ENCODE measurements around the gene SLC17A9. TPM values are rescaled to one million over a fixed set of nuclear protein-coding genes. Genes with fewer than 3 reads are reported as not detected.

SLC17A9 gene
- total RNA-seq, 1 experiment from 2014 or later, result 0.91 TPM

DNA sequence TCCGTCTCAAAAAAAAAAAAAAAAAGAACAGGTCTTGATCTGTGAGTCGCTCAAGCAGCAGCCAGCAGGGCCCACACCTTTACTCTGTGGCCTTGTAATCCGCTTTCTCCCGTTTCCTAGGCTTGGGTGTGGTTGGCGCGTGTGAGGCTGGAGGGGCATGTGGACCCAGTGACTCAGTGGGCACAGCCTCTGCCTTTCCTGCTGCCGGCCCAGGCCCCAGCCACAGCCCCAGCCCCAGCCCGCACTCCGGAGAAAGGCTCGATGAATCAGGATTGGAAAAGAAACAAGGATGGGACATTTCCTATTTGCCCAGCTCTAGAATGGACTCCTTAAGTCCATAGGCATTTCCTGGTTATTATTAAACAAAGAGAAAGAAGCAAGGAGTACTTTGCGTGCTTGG, 50.0 kb downstream of the SLC17A9 start:
- peak; percentile 50 for DNase-seq (ENCODE audit: low read depth)

DNA sequence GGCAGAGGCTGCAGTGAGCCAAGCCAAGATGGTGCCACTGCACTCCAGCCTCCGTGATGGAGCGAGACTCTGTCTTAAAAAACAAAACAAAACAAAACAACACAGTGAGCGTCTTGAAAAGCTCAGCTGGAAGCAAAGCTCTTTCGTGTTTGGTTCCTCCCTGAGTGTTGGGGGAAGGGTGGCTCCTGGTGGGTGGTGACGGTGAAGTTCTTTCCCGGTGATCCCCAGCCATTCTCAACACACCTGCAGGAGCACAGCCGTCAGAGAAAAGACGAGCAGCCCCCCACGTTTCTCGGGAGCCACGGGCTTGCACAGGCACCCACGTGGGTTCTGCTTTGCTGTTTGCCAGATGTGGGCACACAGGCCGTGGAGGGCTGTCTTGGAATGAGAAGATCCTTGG, 51.0 kb downstream of the SLC17A9 start:
- no peak for DNase-seq (ENCODE audit: low read depth)

DNA sequence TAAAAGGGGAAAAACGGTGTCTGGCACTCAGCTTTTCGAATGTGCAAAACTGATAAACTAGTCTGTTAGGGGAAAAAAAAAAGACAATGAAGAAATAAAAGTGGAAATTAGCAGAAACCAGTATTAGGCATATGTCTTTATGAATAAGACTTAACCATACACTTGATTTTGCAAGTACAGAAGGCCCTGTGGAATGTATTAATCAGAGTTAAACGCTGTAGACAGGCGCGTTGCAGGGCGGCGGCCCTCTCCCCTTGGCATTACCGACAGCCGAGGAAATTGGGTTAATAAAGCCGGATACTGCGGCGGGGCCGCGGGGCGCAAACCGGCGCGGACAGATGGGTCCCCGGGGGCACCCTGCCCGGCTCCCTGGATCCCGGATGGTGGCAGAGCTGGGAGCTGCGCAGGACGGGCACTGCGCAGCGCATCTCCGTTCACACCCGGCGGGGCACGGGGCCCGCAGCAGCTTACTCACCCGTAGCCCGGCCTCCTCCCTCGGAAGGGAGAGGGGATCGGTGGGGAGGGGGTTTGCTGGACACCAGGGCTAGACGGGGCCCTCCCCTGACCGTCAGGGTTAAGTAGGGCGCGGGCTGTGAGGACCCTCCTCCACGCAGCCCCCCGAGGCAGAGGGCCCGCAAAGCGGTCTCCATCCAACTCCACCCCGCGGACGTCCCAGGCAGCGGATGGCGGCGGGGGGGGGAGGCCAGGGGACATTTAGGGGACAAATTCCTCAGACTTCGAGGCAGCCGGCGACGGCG, 52.3 kb downstream of the SLC17A9 start:
- DNase-seq (ENCODE audit: low read depth), result no peak

DNA sequence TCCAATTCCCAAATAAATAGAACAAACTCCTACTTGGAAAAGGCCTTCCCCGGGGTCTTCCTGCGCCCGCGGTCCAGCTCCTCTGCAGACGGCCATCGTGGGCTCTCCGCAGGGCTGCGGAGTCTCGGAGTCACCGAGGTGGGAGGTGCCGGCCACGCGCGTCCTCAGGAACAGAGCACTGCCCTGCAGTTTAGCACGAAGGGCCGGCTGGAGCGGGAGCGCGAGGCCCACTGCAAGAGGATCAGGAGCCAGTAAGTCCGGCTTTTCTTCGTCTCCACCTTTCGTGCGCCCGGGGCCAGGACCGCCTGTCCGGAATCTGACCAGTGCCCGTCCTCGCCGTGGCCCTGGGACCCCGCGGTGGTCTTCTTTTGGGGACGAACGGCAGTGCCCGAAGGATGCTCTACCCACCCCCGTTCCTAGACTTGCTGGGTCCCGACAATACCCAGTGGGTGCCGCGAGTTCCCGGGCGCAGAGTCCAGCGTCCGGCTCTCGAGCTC, 52.9 kb downstream of the SLC17A9 start:
- DNase-seq (ENCODE audit: low read depth), result no peak

DNA sequence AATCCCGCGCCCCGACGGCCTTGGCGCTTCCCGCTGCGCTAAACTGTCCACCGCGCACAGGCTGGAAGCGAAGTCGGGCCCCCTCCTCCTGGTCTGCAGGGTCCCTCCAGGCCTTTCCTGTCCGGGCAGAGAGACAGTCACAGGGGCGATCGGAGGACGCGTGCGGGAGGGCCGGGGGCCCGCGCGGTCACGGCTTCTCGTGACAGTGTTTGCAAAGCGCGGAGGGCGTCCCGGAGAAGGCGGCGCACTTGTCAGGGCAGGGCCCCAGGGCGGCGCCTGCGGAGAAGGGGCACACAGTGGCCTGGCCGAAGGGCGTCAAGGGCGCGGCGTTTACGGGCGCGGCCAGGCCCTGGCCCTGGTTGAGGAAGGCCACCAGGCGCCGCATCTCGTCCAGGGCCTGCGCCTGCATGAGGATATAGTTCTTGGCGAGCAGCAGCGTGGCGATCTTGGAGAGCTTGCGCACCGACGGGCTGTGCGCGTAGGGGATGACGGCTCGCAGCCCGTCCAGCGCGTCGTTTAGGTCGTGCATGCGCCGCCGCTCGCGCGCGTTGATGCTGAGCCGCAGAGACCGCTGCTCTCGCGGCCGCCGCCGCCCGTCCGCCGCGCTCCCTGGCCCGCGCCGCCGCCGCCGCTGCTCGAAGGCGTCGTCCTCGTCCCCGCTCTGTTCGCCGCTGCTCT, 53.5 kb downstream of the SLC17A9 start:
- peak; percentile 34 for DNase-seq (ENCODE audit: low read depth)

DNA sequence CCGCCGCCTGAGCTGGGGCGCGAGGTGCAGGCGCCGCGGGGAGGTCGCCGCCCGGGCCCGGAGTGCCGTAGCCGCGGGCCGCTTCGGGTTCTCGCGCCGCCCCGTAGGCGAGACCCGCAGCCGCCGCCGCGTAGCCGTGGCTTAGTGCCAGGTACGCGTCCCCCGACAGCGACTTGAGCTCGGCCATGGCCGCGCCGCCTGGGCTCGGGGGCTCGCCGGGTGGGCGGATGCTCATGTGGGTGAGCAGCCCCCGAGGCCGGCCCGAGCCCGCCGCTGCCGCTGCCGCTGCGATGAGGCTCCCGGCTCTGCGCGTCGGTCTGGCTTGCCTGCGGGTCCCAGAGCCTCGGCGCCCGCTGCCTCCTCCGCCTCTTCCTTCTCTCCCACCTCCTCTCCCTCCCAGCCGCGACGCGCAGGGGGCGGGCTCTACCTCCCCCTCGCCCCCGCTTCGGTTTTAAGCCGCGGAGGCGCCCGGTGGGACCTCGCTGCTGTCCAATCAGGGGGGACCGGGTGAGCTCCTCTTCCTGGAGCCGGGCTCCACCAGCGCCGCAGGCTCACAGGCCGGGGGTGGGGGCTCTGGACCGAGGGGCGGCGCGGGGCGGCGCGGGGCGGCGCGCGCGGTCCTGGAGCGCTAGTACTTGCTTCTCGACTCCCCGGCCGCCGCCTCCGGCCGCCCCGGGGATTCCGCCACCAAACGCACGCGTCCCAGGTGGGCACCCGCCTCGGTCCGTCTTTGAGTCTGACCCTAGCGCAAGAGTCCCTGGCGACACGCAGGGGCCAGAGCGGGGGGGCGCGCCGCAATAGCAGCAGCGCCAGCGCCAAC, 54.2 kb downstream of the SLC17A9 start, which contains the start of gene BHLHE23:
Gene BHLHE23, minus strand, starts transcription at position 425 of the 820 bp plus-strand sequence. Its CDS starts 190 bp downstream, at position 235.
- DNase-seq (ENCODE audit: low read depth), result no peak

DNA sequence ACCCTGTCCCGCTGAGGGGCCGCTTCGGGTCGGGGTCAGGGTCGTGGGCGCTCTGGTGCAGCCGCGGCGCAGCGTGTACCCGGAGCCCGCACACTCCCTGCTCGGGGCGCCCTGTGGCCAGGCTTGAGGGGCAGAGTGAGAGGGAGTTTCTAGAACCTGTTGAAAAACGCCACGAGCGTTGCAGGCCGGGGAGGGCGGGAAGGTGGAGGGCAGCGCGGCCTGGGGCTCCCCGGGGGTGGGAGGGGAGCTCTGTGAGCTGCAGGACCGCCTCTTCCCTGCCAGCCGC, 54.8 kb downstream of the SLC17A9 start:
- no peak for DNase-seq (ENCODE audit: low read depth)

DNA sequence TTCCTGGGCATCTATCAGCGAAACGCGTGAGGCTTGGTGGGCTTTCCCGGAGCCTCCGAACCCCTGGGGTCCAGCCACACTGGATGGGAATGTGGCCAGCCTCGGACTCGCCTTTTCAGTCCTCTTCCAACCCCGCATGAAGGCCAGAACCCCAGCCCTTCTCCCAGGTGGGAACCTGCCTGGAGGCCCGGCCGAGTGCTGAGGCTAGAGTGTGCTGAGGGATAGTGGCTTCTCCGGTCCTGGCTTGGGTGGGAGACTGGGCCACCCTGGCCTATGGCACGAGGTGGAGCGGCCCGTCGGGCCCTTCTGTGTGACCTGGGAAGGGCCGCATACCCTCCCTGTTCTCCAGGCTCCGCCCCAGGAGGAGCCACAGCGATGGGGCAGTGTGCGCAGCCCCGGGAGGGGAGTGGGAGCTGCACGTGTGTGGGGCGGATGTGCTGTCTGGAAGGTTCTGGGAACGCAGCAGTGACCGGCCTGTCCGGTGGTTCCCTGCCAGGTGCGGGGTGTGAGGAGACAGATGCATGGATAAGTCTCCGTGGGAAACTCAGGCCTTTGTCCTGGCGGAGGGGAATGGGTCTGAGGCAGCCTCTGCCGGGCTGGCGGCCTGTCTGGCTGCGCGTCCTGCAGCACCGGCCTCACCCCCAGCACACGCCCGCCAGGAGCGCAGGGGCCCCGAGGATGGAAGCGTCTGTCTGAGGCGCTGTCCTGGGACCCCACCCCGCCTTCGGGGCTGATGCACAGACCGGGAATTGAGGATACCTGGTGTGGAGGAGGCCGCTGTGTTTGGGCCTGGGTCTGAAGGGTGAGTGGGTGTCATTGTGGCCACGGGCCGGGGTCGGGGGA, 55.4 kb downstream of the SLC17A9 start:
- no peak for DNase-seq (ENCODE audit: low read depth)

DNA sequence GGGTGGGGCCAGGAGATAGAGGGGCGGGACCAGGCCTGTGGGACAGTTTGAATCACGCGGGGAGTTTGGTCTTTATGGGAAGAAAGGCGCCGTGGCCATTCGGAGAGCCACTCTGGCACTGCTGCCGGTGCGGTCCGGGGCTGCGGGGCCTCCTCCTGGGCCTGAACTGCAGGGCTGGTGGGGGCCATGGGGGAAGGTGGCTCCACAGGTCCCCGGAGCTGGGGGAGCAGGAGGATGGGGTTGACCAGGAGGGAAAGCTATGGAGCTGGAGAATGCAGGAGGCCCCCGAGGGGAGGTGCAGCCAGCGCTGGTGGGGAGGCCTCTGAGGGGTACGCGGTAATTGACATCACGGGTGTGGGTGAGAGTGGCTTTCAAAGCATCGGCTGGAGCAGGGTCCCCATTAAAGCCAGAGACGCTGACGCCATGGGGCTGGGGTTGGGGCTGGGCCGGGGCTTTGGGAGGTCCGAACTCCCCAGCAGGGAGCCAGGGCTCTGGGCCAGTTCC, 56.1 kb downstream of the SLC17A9 start:
- DNase-seq (ENCODE audit: low read depth), result no peak

DNA sequence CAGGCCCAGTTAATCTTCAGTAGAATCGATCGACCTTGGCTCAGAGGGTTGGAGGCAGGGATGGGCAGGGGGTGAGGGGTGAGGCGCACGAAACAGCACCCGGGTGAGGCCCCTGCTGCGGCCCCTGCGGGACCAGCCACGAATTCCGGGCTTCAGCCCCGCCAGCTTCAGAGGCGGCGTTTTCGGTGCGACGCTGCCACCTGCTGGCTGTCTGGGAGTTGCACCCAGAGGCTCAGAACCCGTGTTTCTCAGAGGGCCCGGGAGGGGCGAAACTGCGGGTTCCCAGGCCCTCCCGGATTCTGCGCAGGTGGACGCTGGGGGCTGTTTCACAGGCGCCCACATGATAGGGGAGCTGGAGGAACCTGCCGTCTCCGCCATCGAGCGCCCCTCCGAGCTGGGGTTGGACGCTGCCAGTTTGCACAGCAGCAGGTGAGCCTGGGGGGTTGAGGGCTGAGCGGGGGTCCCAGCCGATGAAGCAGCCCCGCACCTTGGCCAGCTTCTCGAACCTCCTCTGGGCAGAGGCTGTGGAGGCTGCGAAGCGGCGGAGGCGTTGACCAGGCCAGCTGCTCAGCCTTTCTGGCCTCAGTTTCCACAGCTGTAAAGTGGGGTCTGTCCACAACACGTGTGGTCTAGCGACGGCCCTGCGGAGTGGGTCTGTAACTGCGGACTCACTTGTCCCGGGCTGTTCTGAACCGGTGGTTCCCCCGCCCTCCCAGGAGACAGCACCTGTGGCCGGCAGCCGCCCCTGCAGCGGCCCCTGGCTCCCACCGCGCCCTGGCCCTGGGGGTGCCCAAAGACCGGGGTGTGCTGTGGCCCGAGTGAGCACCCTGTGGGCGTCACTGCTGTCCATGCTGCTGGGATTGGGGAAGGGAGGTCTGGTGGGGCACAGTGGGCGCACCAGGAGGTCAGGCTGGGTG, 56.8 kb downstream of the SLC17A9 start:
- peak; percentile 78 for DNase-seq (ENCODE audit: low read depth)

DNA sequence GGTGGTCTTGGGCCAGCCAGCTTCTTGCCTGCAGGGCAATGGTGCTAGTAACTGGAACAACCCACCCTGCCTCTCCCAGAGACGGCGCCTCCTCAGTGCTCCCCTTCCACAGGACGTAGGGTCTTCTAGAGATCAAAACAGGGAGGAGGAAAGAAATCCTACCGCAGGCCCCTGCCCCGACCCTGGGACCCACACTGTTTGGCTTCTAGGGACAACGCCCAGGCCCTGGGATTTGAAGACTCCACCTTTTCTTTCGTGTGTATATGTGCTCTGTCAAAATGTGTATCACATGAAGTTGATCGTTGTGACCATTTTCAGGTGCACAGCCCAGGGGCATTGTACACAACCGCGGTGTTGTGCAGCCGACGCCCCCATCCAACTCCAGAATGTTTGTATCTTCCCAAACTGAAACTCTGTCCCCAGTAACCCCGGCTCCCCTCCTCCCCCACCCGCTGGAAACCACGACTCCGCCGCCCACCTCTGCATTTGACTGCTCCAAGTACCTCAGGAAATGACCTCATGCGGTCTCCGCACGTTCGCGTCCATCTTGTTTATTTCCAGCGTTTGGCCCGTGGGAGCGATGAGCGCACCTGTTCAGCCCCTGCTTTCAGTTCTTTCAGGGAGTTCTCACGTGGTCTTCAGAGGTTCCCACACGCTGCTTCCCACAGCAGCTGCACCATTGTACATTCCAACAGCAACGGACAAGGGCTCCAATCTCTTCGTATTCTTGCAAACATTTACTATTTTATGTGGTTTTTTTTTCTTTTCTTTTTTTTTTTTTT, 57.7 kb downstream of the SLC17A9 start:
- DNase-seq (ENCODE audit: low read depth), result peak; percentile 53

DNA sequence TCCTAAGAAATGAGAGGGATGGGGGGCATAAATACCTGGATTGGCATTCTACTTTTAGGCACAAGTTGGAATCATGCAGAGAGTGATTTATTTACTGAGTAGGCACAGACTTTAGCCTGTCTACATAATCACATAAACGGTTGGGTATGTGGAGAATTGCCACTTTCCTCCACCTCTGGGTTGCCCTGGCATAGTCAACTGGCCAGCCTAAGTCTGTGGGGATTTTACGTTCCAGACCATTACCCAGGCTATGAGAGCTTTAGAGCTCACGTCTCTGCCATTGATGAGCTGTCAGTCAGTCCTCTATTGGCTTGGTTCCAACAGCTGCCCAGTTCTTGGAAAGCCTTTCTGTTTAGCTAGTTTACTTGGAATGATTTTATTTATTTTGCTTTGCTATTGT, 59.3 kb downstream of the SLC17A9 start:
- peak; percentile 31 for DNase-seq (ENCODE audit: low read depth)

DNA sequence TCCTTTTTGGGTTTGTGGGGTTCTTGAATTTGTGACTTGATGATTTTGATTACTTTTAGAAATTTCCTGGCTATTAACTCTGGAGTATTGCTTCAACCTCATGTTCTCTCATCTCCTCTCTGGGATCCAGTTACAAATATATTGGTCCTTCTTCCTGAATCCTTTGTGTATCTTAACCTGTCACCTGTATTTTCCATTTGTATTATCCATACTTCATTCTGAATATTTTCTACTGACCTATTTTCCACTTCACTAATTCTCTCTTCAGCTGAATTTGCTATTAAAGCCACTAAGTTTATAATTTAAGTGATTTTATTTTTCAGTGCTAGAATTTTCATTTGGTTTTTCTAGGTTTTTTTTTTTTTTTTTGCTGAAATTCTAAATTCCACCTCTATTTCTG, 60.7 kb downstream of the SLC17A9 start:
- no peak for DNase-seq (ENCODE audit: low read depth)

DNA sequence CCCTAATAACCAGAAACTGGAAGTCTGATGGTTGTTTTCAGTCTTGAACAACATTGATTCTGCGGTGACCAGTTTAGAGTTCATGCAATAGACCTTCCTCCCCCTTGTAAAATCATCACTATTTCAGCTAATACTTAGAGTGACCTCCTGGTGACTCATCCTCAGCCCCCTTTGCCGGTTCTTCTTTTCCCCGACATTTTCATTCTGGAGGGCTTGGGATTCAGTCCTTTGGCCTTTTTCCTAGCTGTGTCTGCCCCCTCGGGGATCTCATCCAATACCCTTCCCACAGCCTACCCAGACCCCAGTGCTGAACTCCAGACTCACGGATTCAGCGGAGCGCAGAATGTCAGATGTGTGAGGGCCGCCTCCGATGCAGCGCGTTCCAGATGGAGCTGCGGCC, 61.8 kb downstream of the SLC17A9 start:
- DNase-seq (ENCODE audit: low read depth), result no peak

DNA sequence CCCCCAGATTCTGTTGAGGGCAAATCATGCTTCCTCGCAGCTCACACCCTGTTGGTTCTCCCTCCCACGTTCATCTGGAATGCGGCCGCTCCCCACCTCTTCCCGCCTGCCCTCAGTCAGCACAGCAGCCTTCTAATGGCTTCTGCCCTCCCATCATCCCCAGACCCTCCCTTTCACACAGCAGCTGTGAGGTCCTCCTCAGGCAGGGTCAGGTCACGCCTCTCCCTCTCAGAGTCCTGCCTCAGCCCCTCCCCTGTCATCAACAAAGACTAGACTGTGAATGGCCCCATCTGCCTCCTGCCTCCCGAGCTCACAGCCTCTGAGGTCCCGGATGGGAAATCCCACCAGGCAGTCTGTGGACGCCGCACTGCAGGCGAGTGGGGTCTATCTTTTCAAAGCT, 62.2 kb downstream of the SLC17A9 start:
- peak; percentile 72 for DNase-seq (ENCODE audit: low read depth)

DNA sequence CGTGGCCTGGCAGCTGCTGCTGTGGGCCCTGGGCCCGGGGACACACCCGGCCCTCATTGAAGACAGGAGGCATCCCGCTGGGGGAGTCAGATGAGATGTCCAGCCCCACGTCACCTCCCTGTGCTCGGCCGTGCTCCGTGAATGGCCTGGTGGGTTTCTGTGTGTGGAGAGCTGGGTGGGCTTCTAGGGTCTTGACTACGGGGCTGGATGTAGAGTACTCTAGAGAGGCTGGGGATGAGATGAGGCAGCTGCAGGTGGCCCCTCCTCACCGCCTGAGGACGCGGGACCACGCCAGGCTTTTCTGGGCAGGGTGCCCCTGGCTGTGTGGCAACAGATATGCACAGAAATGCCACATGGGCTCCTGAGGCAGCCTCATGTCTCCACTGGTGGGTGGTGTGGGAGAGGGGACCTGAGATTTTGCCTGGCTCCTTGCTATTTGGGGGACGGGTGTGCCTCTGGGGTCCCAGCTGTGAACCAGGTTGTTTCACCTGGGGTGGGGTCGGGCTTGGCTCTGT, 62.7 kb downstream of the SLC17A9 start:
- DNase-seq (ENCODE audit: low read depth), result no peak

DNA sequence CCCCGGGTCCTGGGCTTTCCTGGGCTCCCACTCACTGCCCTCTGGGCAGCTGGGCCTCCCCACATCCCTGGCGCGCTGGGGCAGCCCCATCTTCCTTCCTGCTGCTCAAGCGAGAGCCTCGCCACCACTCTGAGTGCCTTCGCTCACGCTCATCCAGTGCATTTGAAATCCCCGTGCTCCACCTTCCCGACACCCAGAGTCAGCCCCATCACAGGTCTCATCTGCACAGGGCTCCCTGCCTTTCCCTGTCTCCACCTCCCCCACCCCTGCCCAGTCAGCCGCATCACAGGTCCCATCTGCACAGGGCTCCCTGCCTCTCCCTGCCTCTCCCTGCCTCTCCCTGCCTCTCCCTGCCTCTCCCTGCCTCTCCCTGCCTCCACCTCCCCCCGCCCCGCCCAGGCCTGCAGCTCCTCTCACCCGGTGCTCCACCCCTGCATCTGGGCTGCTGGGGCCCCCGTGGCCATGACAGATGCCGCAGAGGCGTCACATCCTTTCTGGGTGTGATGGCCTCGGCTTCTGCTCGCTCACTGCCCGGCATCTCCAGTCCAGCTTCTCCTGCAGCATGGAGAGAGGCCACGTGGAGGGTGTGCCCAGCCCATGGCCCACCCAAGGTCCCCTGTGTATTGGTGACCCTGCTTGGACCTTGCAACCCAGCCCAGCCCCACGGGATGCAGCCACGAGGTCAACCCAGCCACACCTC, 63.3 kb downstream of the SLC17A9 start:
- DNase-seq (ENCODE audit: low read depth), result no peak

DNA sequence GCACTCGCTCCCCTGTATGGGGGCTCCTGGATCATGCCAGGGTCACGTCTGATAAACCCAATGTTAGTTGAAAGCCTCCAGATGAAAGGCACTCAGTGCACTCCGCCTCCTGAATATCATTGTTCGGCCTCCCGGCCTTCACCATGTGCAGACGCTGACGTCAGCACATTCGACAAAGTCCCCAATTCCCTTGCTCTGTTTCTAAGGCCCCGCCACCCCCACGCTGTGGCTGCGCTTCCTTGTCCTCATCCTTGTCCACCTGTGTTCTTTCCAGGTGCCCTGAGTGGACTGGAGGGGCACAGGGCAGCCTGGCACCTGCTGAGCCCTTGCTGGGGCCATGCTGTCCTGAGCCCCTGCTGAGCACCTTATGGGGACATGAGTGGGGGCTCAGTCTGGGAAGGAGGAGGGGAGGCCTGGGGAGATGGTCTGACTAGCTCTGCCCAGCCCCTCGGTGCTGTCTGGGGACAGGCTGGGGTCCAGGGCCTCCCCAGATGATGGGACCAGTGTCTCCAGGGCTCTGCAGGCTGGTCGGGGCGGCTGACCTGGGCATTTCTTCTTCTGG, 64.1 kb downstream of the SLC17A9 start:
- no peak for DNase-seq (ENCODE audit: low read depth)

Measured in Daoy (cell line).